Measurements from ENCODE around the gene VPS13A. TPM values are rescaled to one million over a fixed set of nuclear protein-coding genes. Genes with fewer than 3 reads are reported as not detected.
"Not testable (repeated sequence)": the region's sequence is repeated elsewhere in the genome, so short reads cannot be mapped to it uniquely, and the experiment has no call there.

VPS13A gene
- total RNA-seq, 3 donors from 2014 or later, result 48.7 to 62.6 (median 49.2) TPM

GRCh38 chr9:77433675-77434445 is 256.5 kb downstream of the VPS13A start:
- Histone ChIP-seq H3K9me3 (no peaks in the 10 kb centered on the region), H3K36me3 (ENCODE audit: low read depth) (no peaks in the 10 kb centered on the region), H3K4me1 (ENCODE audit: low read depth) (no peaks in the 10 kb centered on the region), H3K4me3 (no peak overlapping the region)
- intact Hi-C loops (cut with DNase I, micrococcal nuclease), result no loop called here
- ATAC-seq (peak; percentile 91), DNase-seq (peak in 2 of 3 donors; percentile 62 to 75)
- peak; percentile 86 for TF ChIP-seq CTCF (IDR thresholded peaks at IDR 0.05)

GRCh38 chr9:77435277-77435676 is 257.9 kb downstream of the VPS13A start:
- H3K4me3 ChIP-seq, result no peak overlapping the region
- no peaks in the 10 kb centered on the region for H3K4me1 ChIP-seq (ENCODE audit: low read depth)
- no peaks in the 10 kb centered on the region for H3K9me3 ChIP-seq
- no peak for TF ChIP-seq CTCF (IDR thresholded peaks at IDR 0.05)
- ATAC-seq (no peak), DNase-seq (no peak)
- intact Hi-C loops (cut with DNase I, micrococcal nuclease), result no loop called here
- H3K36me3 ChIP-seq (ENCODE audit: low read depth), result no peaks in the 10 kb centered on the region

GRCh38 chr9:77435688-77436087 is 258.4 kb downstream of the VPS13A start:
- no peak for TF ChIP-seq CTCF (IDR thresholded peaks at IDR 0.05)

GRCh38 chr9:77438653-77439052 is 261.3 kb downstream of the VPS13A start:
- DNase-seq (no peak), ATAC-seq (no peak)
- Histone ChIP-seq H3K36me3 (ENCODE audit: low read depth) (no peaks in the 10 kb centered on the region), H3K4me3 (no peak overlapping the region), H3K9me3 (no peaks in the 10 kb centered on the region), H3K4me1 (ENCODE audit: low read depth) (no peaks in the 10 kb centered on the region)
- no peak for TF ChIP-seq CTCF (IDR thresholded peaks at IDR 0.05)
- intact Hi-C loops (cut with DNase I, micrococcal nuclease), result no loop called here

More at GRCh38 chr9:77435688-77436087, 258.4 kb downstream of the VPS13A start:
- no peaks in the 10 kb centered on the region for H3K9me3 ChIP-seq
- no peaks in the 10 kb centered on the region for H3K36me3 ChIP-seq (ENCODE audit: low read depth)
- ATAC-seq (no peak), DNase-seq (no peak)
- no peak overlapping the region for H3K4me3 ChIP-seq
- intact Hi-C loops (cut with DNase I, micrococcal nuclease), result no loop called here
- no peaks in the 10 kb centered on the region for H3K4me1 ChIP-seq (ENCODE audit: low read depth)

- intact Hi-C loops (cut with DNase I, micrococcal nuclease), result no loop called here
- no peak for ATAC-seq
- no peak for DNase-seq
Measured at GRCh38 chr9:77440057-77440456, 262.7 kb downstream of the VPS13A start.

GRCh38 chr9:77441124-77441523 is 263.8 kb downstream of the VPS13A start:
- DNase-seq; ATAC-seq; intact Hi-C loops (cut with DNase I, micrococcal nuclease); H3K4me1 ChIP-seq (ENCODE audit: low read depth); H3K9me3 ChIP-seq; H3K4me3 ChIP-seq; H3K36me3 ChIP-seq (ENCODE audit: low read depth): not testable (repeated sequence)

More at GRCh38 chr9:77440057-77440456, 262.7 kb downstream of the VPS13A start:
- H3K9me3 ChIP-seq, result no peaks in the 10 kb centered on the region
- H3K4me1 ChIP-seq (ENCODE audit: low read depth), result no peaks in the 10 kb centered on the region
- no peak overlapping the region for H3K4me3 ChIP-seq
- TF ChIP-seq CTCF (IDR thresholded peaks at IDR 0.05), result no peak
- no peaks in the 10 kb centered on the region for H3K36me3 ChIP-seq (ENCODE audit: low read depth)

Data from mucosa of descending colon (tissue), 3 donors.